ENCODE data around the gene SKI. TPM values are rescaled to one million over a fixed set of nuclear protein-coding genes. Genes with fewer than 3 reads are reported as not detected.
A peak's percentile ranks its signal among the peaks of the same experiment; 100 is the strongest.

SKI gene
- total and polyA plus RNA-seq, 2 of the 8 experiments (the other 6 are each of a cell fraction or from before 2014, with no cell fraction given) = 8.3 to 87.6 TPM

- no peak overlapping the region for H2BK20ac ChIP-seq (ENCODE audit: low read length)
- no peak overlapping the region for H3K27ac ChIP-seq (ENCODE audit: low read depth, low read length)
- no peak overlapping the region for H3K14ac ChIP-seq (ENCODE audit: insufficient read length)
- FAIRE-seq = no peak
- H3K4me3 ChIP-seq (ENCODE audit: extremely low read depth in 1 of 4, insufficient read depth in 2 of 4, low read depth in 3 of 4, low read length in 4 of 4) = no peak overlapping the region
- H2BK120ac ChIP-seq (replicated peaks; ENCODE audit: low read depth, low read length) = no peak overlapping the region
- no peak overlapping the region for H2AK5ac ChIP-seq (ENCODE audit: low read depth, low read length)
- H2AFZ ChIP-seq (ENCODE audit: low read length) = no peak overlapping the region
- no peak overlapping the region for H2BK5ac ChIP-seq (ENCODE audit: low read depth, low read length)
- peaks cover 17 to 94% of the 10 kb centered on the region in 2 experiments; a peak in 3 of 4 replicates for H3K79me2 ChIP-seq (ENCODE audit: control insufficient read depth in 1 of 2, insufficient read depth in 2 of 2, low read length in 2 of 2)
- H4K91ac ChIP-seq (replicated peaks; ENCODE audit: insufficient read length, low read length) = no peak overlapping the region
- no peak overlapping the region for H2BK15ac ChIP-seq (ENCODE audit: low read length)
- no peak overlapping the region for H4K5ac ChIP-seq (ENCODE audit: insufficient read length, low read depth, low read length)
- no peak overlapping the region for H3K9ac ChIP-seq (replicated peaks in 1 of 4; ENCODE audit: extremely low read depth in 1 of 4, low read depth in 3 of 4, low read length in 3 of 4)
- peaks cover 28 to 46% of the 10 kb centered on the region in 2 experiments for H4K20me1 ChIP-seq (replicated peaks in 1 of 2; ENCODE audit: control insufficient read depth in 1 of 2, insufficient read depth in 2 of 2, low read length in 2 of 2)
- WGBS, 2 experiments (ENCODE audit: extremely low coverage in 1 of 2, insufficient coverage in 1 of 2, insufficient read length in 1 of 2, insufficient replicate concordance in 2 of 2, low coverage in 1 of 2, low lambda C conversion rate in 2 of 2, missing lambda C conversion rate in 1 of 2) = 83% methylated on average over 4 of the region's 5 CpGs; no CpG with 5 or more reads in 1 of the 2 experiments
- no peaks in the 10 kb centered on the region for H3K9me3 ChIP-seq (ENCODE audit: insufficient read depth in 2 of 2, low read depth in 1 of 2, low read length in 1 of 2)
- TF ChIP-seq TEAD4 (IDR thresholded peaks at IDR 0.05; ENCODE audit: low read depth, low read length) = no peak
- no peaks in the 10 kb centered on the region for H3K23me2 ChIP-seq (ENCODE audit: low read depth, low read length)
- no peak overlapping the region for H3K18ac ChIP-seq (ENCODE audit: extremely low read depth, low read length)
- peaks cover 0 to 25% (median 17%) of the 10 kb centered on the region in 4 experiments; a peak in 5 of 7 replicates for H3K4me1 ChIP-seq (replicated peaks in 1 of 4; ENCODE audit: control insufficient read depth in 3 of 4, insufficient read depth in 4 of 4, low read length in 3 of 4)
- H2BK12ac ChIP-seq (ENCODE audit: low read depth, low read length) = no peak overlapping the region
- peaks cover 35% of the 10 kb centered on the region for H3K79me1 ChIP-seq (ENCODE audit: low read depth, low read length)
- H3K23ac ChIP-seq (ENCODE audit: insufficient read length) = no peak overlapping the region
- H3K56ac ChIP-seq (replicated peaks; ENCODE audit: insufficient read length, low read depth, low read length) = no peak overlapping the region
- ChIA-PET POLR2A (ENCODE audit: partially characterized antibody) (interaction anchor here (1.0 to 1.8 kb wide), 4 partner anchors 9 to 24 kb away, joined by 3 read pairs; no protein-coding TSS in a partner anchor), CTCF (ENCODE audit: partially characterized antibody) (interaction anchor here (0.9 to 2.1 kb wide), 7 partner anchors 14 to 176 kb away, joined by 3 to 9 read pairs (median 3); partner anchors contain the start of gene FAAP20)
- no peak for DNase-seq (ENCODE audit: low read depth in 1 of 2, low spot score in 2 of 2)
- no peaks in the 10 kb centered on the region for H3K27me3 ChIP-seq (replicated peaks in 1 of 4; ENCODE audit: control insufficient read depth in 3 of 4, extremely low read depth in 1 of 4, insufficient read depth in 3 of 4, low read length in 3 of 4)
- peak overlapping the region; percentile 57 for H4K8ac ChIP-seq (ENCODE audit: extremely low read depth, insufficient read depth, low read length)
- H3K4ac ChIP-seq (replicated peaks; ENCODE audit: insufficient read length, low read depth, low read length) = no peak overlapping the region
- H3K4me2 ChIP-seq (ENCODE audit: insufficient read depth in 1 of 2, low read depth in 2 of 2, low read length in 2 of 2) = no peak overlapping the region
- H3K36me3 ChIP-seq (ENCODE audit: control insufficient read depth in 2 of 4, insufficient read depth in 4 of 4, low read length in 3 of 4) = no peaks in the 10 kb centered on the region; a peak in 1 of 8 replicates
These were observed 63.5 kb downstream of the SKI start for GRCh38 chr1:2291577-2291976.

Measured in H1 (cell line).